Measurements from ENCODE around the gene CNPY1. TPM values are rescaled to one million over a fixed set of nuclear protein-coding genes. Genes with fewer than 3 reads are reported as not detected.

CNPY1 gene
- total and polyA plus RNA-seq, 2 of the 8 experiments (the other 6 are each of a cell fraction or from before 2014, with no cell fraction given) = not detected

DNA sequence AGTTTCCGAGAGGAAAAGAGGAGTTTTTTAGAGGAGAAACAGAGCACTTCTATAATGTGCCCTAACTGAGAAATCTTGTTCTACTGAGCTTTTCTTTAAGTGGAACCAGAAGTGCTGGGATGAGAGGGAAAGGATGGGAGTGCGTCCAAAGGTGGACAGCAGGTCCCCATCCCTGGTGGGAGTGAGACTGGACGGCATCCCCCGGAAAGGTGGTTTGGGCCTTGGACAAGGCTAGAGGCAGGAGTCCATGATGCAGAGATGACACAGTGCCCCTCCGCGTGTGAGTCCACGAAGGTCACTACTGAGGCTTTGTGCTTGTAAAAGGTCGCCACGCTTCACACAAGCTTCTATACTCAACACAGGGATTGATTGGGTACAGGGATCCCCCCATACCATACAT, 94.5 kb downstream of the CNPY1 start:
- H3K4me2 ChIP-seq (ENCODE audit: insufficient read depth in 1 of 2, low read depth in 2 of 2, low read length in 2 of 2) = no peak overlapping the region; a peak in 1 of 4 replicates
- H2AK5ac ChIP-seq (ENCODE audit: low read depth, low read length) = peak overlapping the region; percentile 92; the same call in 1 of the 2 replicates
- TF ChIP-seq TEAD4 (IDR thresholded peaks at IDR 0.05; ENCODE audit: low read depth, low read length) (no peak), SP2 (IDR thresholded peaks at IDR 0.05; ENCODE audit: low read length) (no peak), RNF2 (IDR thresholded peaks at IDR 0.05; ENCODE audit: borderline replicate concordance, low read depth, low read length, missing control alignments, poor library complexity, severe bottlenecking) (peak; percentile 87)
- no peak overlapping the region for H2BK5ac ChIP-seq (ENCODE audit: low read depth, low read length)
- no peaks in the 10 kb centered on the region; a peak in 1 of 8 replicates for H3K36me3 ChIP-seq (ENCODE audit: control insufficient read depth in 2 of 4, insufficient read depth in 4 of 4, low read length in 3 of 4)
- no peaks in the 10 kb centered on the region; the same call in 1 of the 2 replicates for H3K79me1 ChIP-seq (ENCODE audit: low read depth, low read length)
- peaks cover 0 to 23% (median 15%) of the 10 kb centered on the region in 4 experiments; a peak in 6 of 7 replicates for H3K4me1 ChIP-seq (replicated peaks in 1 of 4; ENCODE audit: control insufficient read depth in 3 of 4, insufficient read depth in 4 of 4, low read length in 3 of 4)
- no peak overlapping the region for H4K8ac ChIP-seq (ENCODE audit: extremely low read depth, insufficient read depth, low read length)
- H3K4ac ChIP-seq (replicated peaks; ENCODE audit: insufficient read length, low read depth, low read length) = no peak overlapping the region
- no peak for DNase-seq (ENCODE audit: low read depth in 1 of 2, low spot score in 2 of 2)
- H3K56ac ChIP-seq (replicated peaks; ENCODE audit: insufficient read length, low read depth, low read length) = no peak overlapping the region
- no peak overlapping the region for H4K5ac ChIP-seq (ENCODE audit: insufficient read length, low read depth, low read length)
- ChIA-PET POLR2A (ENCODE audit: partially characterized antibody) (no interaction called here), CTCF (ENCODE audit: partially characterized antibody) (interaction anchor here (0.9 to 7.1 kb wide), 6 partner anchors 8 to 80 kb away, joined by 3 to 81 read pairs (median 4); no protein-coding TSS in a partner anchor)
- no peak for FAIRE-seq
- peaks cover 2% of the 10 kb centered on the region; the same call in 1 of the 2 replicates for H3K23me2 ChIP-seq (ENCODE audit: low read depth, low read length)
- 0 out of 2 replicates have a peak overlapping the region, but pooled peaks have one; percentile 67 for H2BK20ac ChIP-seq (ENCODE audit: low read length)
- H3K9me3 ChIP-seq (ENCODE audit: insufficient read depth in 2 of 2, low read depth in 1 of 2, low read length in 1 of 2) = no peaks in the 10 kb centered on the region; a peak in 1 of 4 replicates
- H3K27me3 ChIP-seq (replicated peaks in 1 of 4; ENCODE audit: control insufficient read depth in 3 of 4, extremely low read depth in 1 of 4, insufficient read depth in 3 of 4, low read length in 3 of 4) = peaks cover 97 to 100% (median 99%) of the 10 kb centered on the region in 4 experiments
- H3K9ac ChIP-seq (replicated peaks in 1 of 4; ENCODE audit: extremely low read depth in 1 of 4, low read depth in 3 of 4, low read length in 3 of 4) = no peak overlapping the region
- H2BK120ac ChIP-seq (replicated peaks; ENCODE audit: low read depth, low read length) = no peak overlapping the region
- no peak overlapping the region for H3K4me3 ChIP-seq (ENCODE audit: extremely low read depth in 1 of 4, insufficient read depth in 2 of 4, low read depth in 3 of 4, low read length in 4 of 4)
- no peak overlapping the region; the same call in 1 of the 2 replicates for H3K18ac ChIP-seq (ENCODE audit: extremely low read depth, low read length)
- H3K23ac ChIP-seq (ENCODE audit: insufficient read length) = no peak overlapping the region
- H2BK15ac ChIP-seq (ENCODE audit: low read length) = 0 out of 2 replicates have a peak overlapping the region, but pooled peaks have one; percentile 74
- H4K91ac ChIP-seq (replicated peaks; ENCODE audit: insufficient read length, low read length) = no peak overlapping the region
- WGBS, 2 experiments (ENCODE audit: extremely low coverage in 1 of 2, insufficient coverage in 1 of 2, insufficient read length in 1 of 2, insufficient replicate concordance in 2 of 2, low coverage in 1 of 2, low lambda C conversion rate in 2 of 2, missing lambda C conversion rate in 1 of 2) = 20% methylated on average over 9 of the region's 9 CpGs; no CpG with 5 or more reads in 1 of the 2 experiments
- peak overlapping the region; percentile 99; the same call in 1 of the 2 replicates for H2BK12ac ChIP-seq (ENCODE audit: low read depth, low read length)
- H3K14ac ChIP-seq (ENCODE audit: insufficient read length) = no peak overlapping the region
- peaks cover 35 to 43% of the 10 kb centered on the region in 2 experiments for H4K20me1 ChIP-seq (replicated peaks in 1 of 2; ENCODE audit: control insufficient read depth in 1 of 2, insufficient read depth in 2 of 2, low read length in 2 of 2)
- no peak overlapping the region for H2AFZ ChIP-seq (ENCODE audit: low read length)
- H3K79me2 ChIP-seq (ENCODE audit: control insufficient read depth in 1 of 2, insufficient read depth in 2 of 2, low read length in 2 of 2) = no peaks in the 10 kb centered on the region
- no peak overlapping the region for H3K27ac ChIP-seq (ENCODE audit: low read depth, low read length)

Data from H1 (cell line).